HG02610 (cell line): ENCODE measurements around the gene KIF26A.

Source experiments
- ATAC-seq: cut with Tn5 transposase; IDR thresholded peaks from one replicate; pipeline ENCODE4 v1.9.1; 2021; ENCODE audit warnings: mild to moderate bottlenecking, moderate library complexity; ENCODE audit not compliant: unreplicated experiment

KIF26A gene

GRCh38 chr14:104101086-104101621 lies 37.2 kb upstream of the KIF26A start:
- no peak for ATAC-seq

GRCh38 chr14:104101651-104102281 lies 36.6 kb upstream of the KIF26A start:
- ATAC-seq = no peak

GRCh38 chr14:104102282-104102914 lies 36.0 kb upstream of the KIF26A start:
- no peak for ATAC-seq

GRCh38 chr14:104103061-104103445 lies 35.3 kb upstream of the KIF26A start:
- ATAC-seq = no peak

GRCh38 chr14:104103446-104104075 lies 34.8 kb upstream of the KIF26A start:
- ATAC-seq = no peak

DNA sequence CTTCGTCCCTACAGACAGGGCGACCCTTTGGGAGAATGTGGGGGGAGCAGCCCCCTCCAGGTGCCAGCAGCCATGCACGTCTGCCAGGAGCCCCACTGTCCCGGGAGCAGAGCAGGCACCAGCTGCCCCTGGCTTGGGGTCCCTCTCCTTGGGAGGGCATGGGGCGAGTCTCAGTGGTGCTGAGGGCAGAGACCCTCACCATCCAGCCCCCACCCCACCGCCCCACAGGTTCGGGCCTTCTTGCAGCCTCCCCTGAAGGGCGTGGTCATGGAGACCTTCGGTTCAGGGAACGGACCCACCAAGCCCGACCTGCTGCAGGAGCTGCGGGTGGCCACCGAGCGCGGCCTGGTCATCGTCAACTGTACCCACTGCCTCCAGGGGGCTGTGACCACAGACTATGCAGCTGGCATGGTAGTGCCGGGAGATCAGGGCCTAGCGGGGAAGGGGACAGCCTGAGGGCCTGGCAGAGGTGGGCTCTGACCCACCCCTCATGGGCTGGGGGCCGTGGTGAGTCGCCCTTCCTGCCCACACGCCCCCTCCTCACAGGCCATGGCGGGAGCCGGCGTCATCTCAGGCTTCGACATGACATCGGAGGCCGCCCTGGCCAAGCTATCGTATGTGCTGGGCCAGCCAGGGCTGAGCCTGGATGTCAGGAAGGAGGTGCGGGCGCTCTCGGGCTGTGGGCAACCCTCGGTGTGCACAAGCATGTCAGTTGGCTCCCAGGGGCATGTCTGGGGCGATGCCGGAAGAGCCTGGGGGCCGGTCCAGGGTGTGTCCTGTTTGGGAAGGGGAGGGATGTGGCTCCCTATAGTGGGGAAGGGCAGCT lies 34.1 kb upstream of the KIF26A start:
- ATAC-seq = no peak

DNA sequence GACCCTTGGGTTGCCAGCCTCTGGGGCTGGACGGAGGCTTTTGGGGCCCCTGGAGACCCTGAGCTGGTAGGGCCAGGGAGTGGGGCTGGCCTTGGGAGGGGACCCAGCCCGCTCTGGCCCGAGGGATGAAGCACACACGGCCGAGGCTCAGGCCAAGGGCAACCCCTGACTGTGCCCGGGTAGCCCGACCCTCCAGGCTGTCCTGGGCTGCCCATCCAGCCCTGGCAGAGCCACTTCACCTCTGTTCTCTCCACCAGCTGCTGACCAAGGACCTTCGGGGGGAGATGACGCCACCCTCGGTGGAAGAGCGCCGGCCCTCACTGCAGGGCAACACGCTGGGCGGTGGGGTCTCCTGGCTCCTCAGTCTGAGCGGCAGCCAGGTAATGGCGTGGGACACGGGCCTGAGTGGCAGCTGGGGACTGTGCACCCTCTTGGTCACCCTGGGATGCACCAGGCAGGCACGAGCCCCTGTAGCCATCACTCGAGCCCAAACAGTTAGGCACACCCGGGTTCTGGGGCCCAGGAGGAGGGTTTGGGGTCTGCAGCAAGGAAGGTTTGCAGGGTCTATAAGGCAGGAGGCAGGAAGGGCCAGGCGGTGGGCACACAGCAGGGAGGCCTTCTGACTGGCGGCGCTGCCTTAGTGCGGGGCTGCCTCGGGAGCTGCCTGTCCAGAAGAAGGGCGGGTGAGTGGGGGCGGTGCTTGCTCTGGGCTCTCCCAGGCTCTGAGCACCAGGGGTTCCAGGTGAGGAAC lies 33.1 kb upstream of the KIF26A start:
- no peak for ATAC-seq

- ATAC-seq = no peak
Measured at GRCh38 chr14:104105822-104106470, 32.4 kb upstream of the KIF26A start.

DNA sequence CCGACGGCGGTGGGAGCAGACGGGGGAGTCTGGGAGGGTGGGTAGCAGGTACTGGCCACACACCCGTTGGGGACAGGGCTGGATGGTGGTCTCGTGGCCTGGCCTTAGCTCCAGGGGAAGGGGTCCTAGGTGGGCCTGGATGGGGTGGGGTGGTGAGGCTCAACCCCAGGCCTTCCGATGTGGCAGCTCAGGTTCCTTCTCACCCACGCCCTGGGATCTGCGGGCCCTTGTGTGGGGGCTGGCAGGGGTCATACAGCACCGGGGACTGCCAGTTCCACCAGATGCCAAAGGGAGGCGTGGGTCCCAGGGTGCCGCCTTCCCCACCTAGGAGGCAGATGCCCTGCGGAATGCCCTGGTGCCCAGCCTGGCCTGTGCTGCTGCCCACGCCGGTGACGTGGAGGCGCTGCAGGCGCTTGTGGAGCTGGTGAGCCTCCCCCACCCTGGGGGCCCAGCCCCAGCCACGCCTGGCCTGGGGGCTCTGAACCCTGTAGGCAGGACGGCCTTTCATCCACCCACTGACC lies 31.9 kb upstream of the KIF26A start:
- no peak for ATAC-seq

DNA sequence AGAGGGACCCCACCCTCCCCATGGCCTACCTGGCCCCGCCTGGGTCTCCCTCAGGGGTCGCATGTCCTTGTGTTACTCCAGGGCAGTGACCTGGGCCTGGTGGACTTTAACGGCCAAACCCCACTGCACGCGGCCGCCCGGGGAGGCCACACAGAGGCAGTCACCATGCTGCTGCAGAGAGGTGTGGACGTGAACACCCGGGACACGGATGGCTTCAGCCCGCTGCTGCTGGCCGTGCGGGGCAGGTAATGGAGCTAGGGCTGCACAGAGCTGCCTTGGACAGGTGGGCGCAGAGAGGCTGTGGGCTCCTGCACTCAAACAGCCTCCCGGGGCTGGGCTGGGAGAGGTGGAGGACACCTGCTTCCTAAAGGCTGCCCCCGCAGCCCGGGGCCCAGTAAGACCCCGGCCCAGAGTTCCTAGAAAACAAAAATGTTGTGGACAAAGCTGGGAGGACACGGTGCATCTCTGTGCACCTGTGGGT lies 31.2 kb upstream of the KIF26A start:
- ATAC-seq = no peak

DNA sequence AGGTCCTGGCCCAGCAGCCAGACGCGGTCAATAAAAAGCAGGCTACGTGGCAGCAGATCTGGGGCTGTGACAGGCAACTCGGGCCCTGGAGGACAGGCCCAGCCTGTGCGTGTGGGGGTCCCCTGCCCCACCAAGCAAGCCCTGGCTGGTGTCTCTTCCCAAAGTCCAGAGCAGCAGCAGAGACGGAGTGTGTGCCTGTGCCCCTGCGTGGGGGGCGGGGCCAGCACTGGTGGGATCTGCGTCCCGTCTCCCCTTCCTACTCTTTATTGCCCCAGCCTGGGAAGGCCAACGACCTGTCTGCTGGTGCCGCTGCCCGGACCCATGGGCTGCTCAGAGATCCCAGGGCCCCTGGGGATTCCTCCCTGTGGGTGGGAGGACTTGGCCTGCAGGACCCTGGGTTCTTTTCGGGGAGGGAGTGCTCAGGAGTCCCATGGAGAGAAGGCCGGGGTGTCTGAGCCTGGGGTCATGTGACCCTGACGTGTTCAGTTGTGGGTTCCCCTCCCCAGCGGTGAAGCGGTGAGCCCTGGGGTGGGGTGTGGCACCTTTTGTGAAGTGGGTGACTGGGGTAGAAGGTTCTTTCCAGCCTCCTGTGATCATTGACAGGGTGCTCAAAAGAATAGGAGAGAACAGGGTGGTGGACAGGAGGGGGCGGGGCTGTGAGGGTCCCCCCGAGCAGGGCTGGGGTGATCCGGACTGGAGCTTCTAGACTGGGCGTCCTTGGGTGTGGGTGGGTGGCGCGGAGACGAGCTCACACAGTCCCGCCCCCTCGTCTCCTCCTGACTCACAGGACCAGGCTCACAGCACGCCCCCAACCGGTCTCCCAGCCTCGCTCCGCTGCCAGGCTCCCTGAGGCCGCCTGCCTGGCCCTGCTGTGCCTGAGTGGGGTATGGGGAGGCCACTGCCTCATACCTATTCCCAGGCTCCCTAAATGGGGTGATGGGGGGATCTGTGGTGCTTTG lies 30.5 kb upstream of the KIF26A start:
- ATAC-seq = no peak

DNA sequence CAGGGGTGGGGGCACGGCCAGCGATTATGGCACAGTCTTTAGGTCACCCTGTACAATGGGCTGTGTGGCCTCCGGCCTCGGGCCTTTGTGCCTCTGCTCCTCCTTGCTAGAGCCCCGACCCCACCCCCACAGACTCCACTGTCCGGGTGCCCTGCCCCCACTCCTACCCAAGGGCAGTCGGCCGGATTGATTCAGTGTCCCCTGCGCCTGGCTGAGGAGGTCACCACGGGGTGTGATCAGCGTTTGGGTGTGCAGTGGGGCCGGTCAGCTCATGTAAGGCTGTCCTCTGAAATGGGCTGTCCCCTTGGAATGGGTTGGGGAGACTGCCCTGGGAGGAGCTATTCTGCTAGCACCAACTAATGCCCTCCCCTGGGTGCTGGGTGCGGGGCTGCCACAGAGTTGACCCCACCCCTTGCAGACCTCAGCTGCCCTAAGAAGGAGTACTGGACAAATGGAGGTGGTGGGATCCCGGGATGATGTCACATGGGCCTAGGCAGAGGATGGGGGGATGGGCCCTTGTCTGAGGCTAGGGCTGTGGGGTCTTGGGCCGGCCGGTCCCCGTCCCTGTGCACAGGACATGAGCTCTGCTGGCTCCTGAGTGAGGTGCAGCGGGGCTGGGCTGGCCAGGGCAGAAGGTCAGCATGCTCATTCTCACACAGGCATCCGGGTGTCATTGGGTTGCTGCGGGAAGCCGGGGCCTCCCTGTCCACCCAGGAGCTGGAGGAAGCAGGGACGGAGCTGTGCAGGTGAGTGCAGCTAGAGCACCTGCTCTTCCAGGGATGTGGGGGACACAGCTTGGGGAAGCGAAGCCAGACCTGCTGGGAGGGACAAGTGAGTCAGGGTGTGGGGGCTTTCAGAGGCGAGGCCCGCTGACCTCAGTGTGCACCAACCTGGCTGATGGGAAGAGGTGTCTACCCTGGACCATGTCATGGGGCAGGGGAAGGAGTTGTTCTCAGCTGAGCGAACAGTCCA lies 29.5 kb upstream of the KIF26A start:
- no peak for ATAC-seq

DNA sequence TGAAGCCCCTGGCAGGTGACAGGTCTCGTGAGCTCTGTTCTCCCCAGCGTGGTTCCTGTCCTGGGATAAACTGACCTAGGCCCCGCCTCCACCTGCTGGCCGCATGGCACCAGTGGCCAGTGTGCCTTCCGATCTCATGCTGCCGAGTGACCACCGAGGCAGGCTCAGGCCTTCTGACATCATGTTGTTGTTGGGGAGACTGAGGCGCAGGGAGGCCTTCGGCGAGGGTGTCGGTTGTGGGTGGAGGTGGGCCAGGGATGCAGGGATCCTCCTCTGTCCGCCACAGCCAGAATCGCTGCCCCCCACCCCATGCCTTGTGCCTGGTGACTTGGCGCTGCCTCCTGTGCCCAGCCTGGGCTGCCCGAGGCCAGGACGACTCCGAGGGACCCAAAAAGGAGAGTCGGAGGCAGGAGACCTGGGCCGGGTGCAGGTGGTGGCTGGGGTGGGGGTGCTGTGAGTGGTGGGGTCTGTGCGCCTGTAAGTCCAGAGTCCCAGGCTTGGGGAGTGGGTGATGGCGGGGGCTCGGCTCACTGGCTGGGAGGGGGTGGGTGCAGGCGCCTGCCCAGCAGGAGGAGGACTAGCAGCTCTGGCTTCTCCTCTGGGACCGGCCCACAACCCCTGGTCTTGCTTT lies 28.5 kb upstream of the KIF26A start:
- ATAC-seq = no peak

DNA sequence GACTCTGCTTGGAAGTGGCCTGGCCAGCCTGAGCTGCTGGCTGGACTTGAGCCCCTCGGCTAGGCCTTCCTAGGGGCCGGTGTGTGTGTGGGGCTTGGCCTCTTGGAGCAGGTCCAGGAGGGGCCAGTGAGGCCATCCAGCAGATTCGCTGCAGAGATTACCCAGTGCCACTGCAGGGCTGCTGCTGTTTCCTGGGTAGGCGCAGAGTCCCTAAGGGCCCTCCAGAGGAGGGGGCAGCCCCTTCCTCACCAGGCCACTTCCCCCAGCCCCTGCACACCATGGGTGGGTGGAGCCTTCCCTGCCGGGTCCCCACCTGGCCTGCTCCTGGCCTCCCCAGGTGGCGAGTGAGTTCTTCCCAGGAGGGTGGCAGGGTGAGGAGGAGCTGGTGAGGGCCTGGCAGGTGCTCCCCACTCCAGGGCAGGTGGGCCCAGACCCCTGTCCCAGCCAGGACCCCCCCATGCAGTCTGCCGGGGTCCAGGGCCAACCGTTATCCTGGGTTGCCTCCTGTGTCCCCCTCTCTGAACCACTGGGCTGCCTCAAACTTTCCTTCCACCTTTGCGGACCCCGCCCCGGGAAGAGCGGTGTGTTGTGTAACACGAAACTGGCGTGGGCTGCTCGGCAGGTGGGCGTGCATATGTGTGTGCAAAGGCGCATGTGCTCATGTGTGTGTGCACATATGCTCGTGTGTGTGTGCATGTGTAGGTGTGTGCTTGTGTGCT lies 27.7 kb upstream of the KIF26A start:
- no peak for ATAC-seq

DNA sequence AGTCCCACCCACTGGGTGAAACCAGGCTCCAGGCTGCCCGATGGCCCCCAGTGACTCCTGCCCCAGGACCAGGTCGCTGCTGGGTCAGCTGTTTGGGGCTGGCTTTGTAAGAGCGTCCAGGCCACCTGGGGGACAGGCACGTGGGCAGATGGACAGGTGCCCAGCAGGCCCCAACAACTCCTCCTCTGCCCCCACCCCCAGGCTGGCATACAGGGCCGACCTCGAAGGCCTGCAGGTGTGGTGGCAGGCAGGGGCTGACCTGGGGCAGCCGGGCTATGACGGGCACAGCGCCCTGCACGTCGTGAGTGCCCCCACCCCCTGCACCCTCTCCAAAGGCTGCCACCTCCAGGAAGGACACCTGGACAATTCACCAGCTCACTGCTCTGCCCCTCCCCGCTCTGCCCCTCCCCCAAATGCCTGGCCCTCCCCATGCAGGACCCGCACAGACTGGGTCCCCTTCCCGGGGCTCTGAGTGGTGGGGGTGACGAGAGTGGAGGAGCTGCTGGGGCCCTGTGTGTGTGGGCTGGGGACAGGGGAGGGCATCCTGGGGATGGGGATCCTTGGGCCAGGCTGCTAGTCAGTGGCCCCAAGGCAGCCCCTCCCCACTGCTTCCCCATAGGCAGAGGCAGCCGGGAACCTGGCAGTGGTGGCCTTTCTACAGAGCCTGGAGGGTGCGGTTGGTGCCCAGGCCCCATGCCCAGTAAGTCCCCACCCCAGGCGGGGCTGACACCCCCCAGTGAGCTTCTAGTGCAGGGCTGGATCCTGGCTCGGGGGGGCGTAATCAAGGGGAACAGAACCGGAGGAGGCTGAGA lies 26.9 kb upstream of the KIF26A start:
- ATAC-seq = no peak

DNA sequence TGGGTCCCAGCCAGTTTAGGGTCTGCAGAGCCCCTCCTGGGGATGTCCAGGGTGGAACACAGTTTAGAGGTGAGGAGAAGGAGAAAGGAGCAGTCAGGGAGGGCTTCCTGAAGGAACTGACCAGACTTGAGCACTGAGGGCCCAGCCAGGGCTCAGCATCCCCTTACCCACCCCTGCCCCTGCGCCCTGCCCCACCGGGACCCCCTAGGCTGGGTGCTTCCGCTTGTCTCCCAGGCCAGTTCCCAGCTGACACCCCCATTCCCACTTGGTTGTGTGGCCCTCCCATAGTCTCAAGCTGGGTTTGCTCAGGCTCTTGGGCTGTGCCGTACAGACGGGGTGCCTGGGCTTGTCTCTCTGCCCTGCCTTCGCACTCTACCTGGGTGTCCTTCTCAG lies 26.3 kb upstream of the KIF26A start:
- ATAC-seq = no peak
